ENCODE data around the gene MGST2.

Gene MGST2

GRCh38 chr4:139738846-139739613 is 73.4 kb downstream of the MGST2 start:
- H3K9ac ChIP-seq (ENCODE audit: low read length), result no peak overlapping the region
- H3K27me3 ChIP-seq (ENCODE audit: low read length), result no peaks in the 10 kb centered on the region
- H4K20me1 ChIP-seq (ENCODE audit: low read depth, low read length), result no peaks in the 10 kb centered on the region
- no peaks in the 10 kb centered on the region for H3K79me2 ChIP-seq (ENCODE audit: insufficient read depth, low read length)
- TF ChIP-seq CTCF (IDR thresholded peaks at IDR 0.05; ENCODE audit: insufficient read depth, low read length, poor library complexity, severe bottlenecking), result no peak
- TF ChIP-seq EZH2phosphoT487 (conservative IDR thresholded peaks at IDR 0.05; ENCODE audit: low read length), result no peak
- H3K4me3 ChIP-seq (ENCODE audit: insufficient read depth, low read length, poor library complexity, severe bottlenecking), result no peak overlapping the region
- H3K4me2 ChIP-seq (ENCODE audit: low read depth, low read length, poor library complexity, severe bottlenecking), result no peak overlapping the region
- no peaks in the 10 kb centered on the region for H3K9me2 ChIP-seq (replicated peaks; ENCODE audit: insufficient read depth, low read length)
- H3K36me3 ChIP-seq (ENCODE audit: low read length), result no peaks in the 10 kb centered on the region
- H3K9me3 ChIP-seq (ENCODE audit: insufficient read depth, low read length), result no peaks in the 10 kb centered on the region
- no peak overlapping the region for H3K27ac ChIP-seq (ENCODE audit: low read depth, low read length)
- H3F3A ChIP-seq (ENCODE audit: insufficient read depth), result no peaks in the 10 kb centered on the region
- H2AFZ ChIP-seq (ENCODE audit: low read depth, low read length, severe bottlenecking), result no peak overlapping the region

- Histone ChIP-seq H3K27me3 (ENCODE audit: low read length) (no peaks in the 10 kb centered on the region), H3K9me2 (replicated peaks; ENCODE audit: insufficient read depth, low read length) (no peaks in the 10 kb centered on the region), H3K9ac (ENCODE audit: low read length) (no peak overlapping the region), H3F3A (ENCODE audit: insufficient read depth) (no peaks in the 10 kb centered on the region), H4K20me1 (ENCODE audit: low read depth, low read length) (no peaks in the 10 kb centered on the region), H3K4me3 (ENCODE audit: insufficient read depth, low read length, poor library complexity, severe bottlenecking) (no peak overlapping the region), H3K9me3 (ENCODE audit: insufficient read depth, low read length) (no peaks in the 10 kb centered on the region), H2AFZ (ENCODE audit: low read depth, low read length, severe bottlenecking) (no peak overlapping the region), H3K36me3 (ENCODE audit: low read length) (no peaks in the 10 kb centered on the region), H3K79me2 (ENCODE audit: insufficient read depth, low read length) (no peaks in the 10 kb centered on the region), H3K27ac (ENCODE audit: low read depth, low read length) (no peak overlapping the region), H3K4me2 (ENCODE audit: low read depth, low read length, poor library complexity, severe bottlenecking) (no peak overlapping the region)
- TF ChIP-seq CTCF (IDR thresholded peaks at IDR 0.05; ENCODE audit: insufficient read depth, low read length, poor library complexity, severe bottlenecking) (no peak), EZH2phosphoT487 (conservative IDR thresholded peaks at IDR 0.05; ENCODE audit: low read length) (no peak)
Observed at GRCh38 chr4:139740121-139740520, 74.5 kb downstream of the MGST2 start.

GRCh38 chr4:139740531-139741041 is 75.0 kb downstream of the MGST2 start:
- TF ChIP-seq CTCF (IDR thresholded peaks at IDR 0.05; ENCODE audit: insufficient read depth, low read length, poor library complexity, severe bottlenecking), result no peak
- H2AFZ ChIP-seq (ENCODE audit: low read depth, low read length, severe bottlenecking), result no peak overlapping the region
- no peaks in the 10 kb centered on the region for H3F3A ChIP-seq (ENCODE audit: insufficient read depth)
- no peaks in the 10 kb centered on the region for H3K79me2 ChIP-seq (ENCODE audit: insufficient read depth, low read length)
- no peaks in the 10 kb centered on the region for H4K20me1 ChIP-seq (ENCODE audit: low read depth, low read length)
- H3K27me3 ChIP-seq (ENCODE audit: low read length), result no peaks in the 10 kb centered on the region
- no peak overlapping the region for H3K27ac ChIP-seq (ENCODE audit: low read depth, low read length)
- H3K4me3 ChIP-seq (ENCODE audit: insufficient read depth, low read length, poor library complexity, severe bottlenecking), result no peak overlapping the region
- H3K9me2 ChIP-seq (replicated peaks; ENCODE audit: insufficient read depth, low read length), result no peaks in the 10 kb centered on the region
- no peak overlapping the region for H3K9ac ChIP-seq (ENCODE audit: low read length)
- no peaks in the 10 kb centered on the region for H3K36me3 ChIP-seq (ENCODE audit: low read length)
- H3K4me2 ChIP-seq (ENCODE audit: low read depth, low read length, poor library complexity, severe bottlenecking), result no peak overlapping the region
- no peaks in the 10 kb centered on the region for H3K9me3 ChIP-seq (ENCODE audit: insufficient read depth, low read length)

Measured in SU-DHL-6 (cell line).